Osteoblast (primary cell): ENCODE measurements around the gene CCSER1. TPM values are rescaled to one million over a fixed set of nuclear protein-coding genes. Genes with fewer than 3 reads are reported as not detected.
"Not testable (repeated sequence)": the region's sequence is repeated elsewhere in the genome, so short reads cannot be mapped to it uniquely, and the experiment has no call there.

Source experiments
- DNase-seq: peaks from one replicate; pipeline ENCODE4 v3.0.0; 2011; ENCODE audit warnings: low spot score, mixed read lengths; ENCODE audit not compliant: insufficient read length; ENCODE audit errors: missing footprints
- H2AFZ ChIP-seq: 2 replicates; pipeline ENCODE4 v1.6.0; 2011; ENCODE audit warnings: mild to moderate bottlenecking, low read length
- H3K27ac ChIP-seq: 2 replicates; pipeline ENCODE4 v1.5.1; 2011; ENCODE audit warnings: mild to moderate bottlenecking, low read depth, low read length, moderate library complexity
- H3K27me3 ChIP-seq: 2 replicates; pipeline ENCODE4 v1.6.0; 2012; ENCODE audit warnings: mild to moderate bottlenecking, control low read depth, inconsistent platforms, low read length, moderate library complexity; ENCODE audit not compliant: insufficient read depth
- H3K36me3 ChIP-seq: 2 replicates; pipeline ENCODE4 v1.5.1; 2011; ENCODE audit warnings: mild to moderate bottlenecking, low read length, control low read depth, moderate library complexity; ENCODE audit not compliant: insufficient read depth
- H3K4me1 ChIP-seq: 2 replicates; pipeline ENCODE4 v1.5.1; 2011; ENCODE audit warnings: mild to moderate bottlenecking, low read length, control low read depth, moderate library complexity; ENCODE audit not compliant: insufficient read depth
- H3K4me2 ChIP-seq: 2 replicates; pipeline ENCODE4 v1.6.0; 2011; ENCODE audit warnings: mild to moderate bottlenecking, low read length; ENCODE audit not compliant: insufficient read depth
- H3K4me3 ChIP-seq: fragments of 200-600 bp; sonication (generic); 3 replicates; pipeline ENCODE4 v1.5.1; 2012; ENCODE audit warnings: mild to moderate bottlenecking, low read length, inconsistent platforms; ENCODE audit not compliant: insufficient read depth
- H3K79me2 ChIP-seq: 2 replicates; pipeline ENCODE4 v1.6.0; 2012; ENCODE audit warnings: mild to moderate bottlenecking, low read length, control low read depth, inconsistent platforms; ENCODE audit not compliant: insufficient read depth
- H3K9me3 ChIP-seq: 2 replicates; pipeline ENCODE4 v1.5.1; 2011; ENCODE audit warnings: low read depth, low read length, control low read depth
- H4K20me1 ChIP-seq: 2 replicates; pipeline ENCODE4 v1.6.0; 2012; ENCODE audit warnings: mild to moderate bottlenecking, low read length, control low read depth; ENCODE audit not compliant: insufficient read depth
- CTCF ChIP-seq: IDR thresholded peaks from 2 replicates; pipeline ENCODE4 v1.5.1; 2011; ENCODE audit warnings: mild to moderate bottlenecking, low read depth, low read length, moderate library complexity; ENCODE audit errors: extremely low read depth
- total RNA-seq: library from RNA; depleted of rRNA; stranded (reverse); fragments of >200 nt; gene quantifications from 2 replicates; pipeline ENCODE4 v1.2.3, GENCODE V29; 2012

CCSER1 gene
- total RNA-seq, 1 donor, result under 0.01 TPM

- no peak for TF ChIP-seq CTCF
- Histone ChIP-seq H3K9me3 (no peaks in the 10 kb centered on the region), H3K79me2 (no peaks in the 10 kb centered on the region), H3K4me3 (no peak overlapping the region), H3K27ac (no peak overlapping the region), H3K27me3 (no peaks in the 10 kb centered on the region), H3K4me2 (no peak overlapping the region), H2AFZ (no peak overlapping the region), H3K4me1 (no peaks in the 10 kb centered on the region), H3K36me3 (no peaks in the 10 kb centered on the region), H4K20me1 (no peaks in the 10 kb centered on the region)
- no peak for DNase-seq
These were observed 1241.9 kb downstream of the CCSER1 start for GRCh38 chr4:91369116-91369515.

GRCh38 chr4:91373546-91373945 lies 1246.4 kb downstream of the CCSER1 start:
- no peaks in the 10 kb centered on the region for H3K79me2 ChIP-seq
- no peak overlapping the region for H3K27ac ChIP-seq
- no peak overlapping the region for H2AFZ ChIP-seq
- TF ChIP-seq CTCF, result no peak
- H3K4me1 ChIP-seq, result no peaks in the 10 kb centered on the region
- H3K27me3 ChIP-seq, result no peaks in the 10 kb centered on the region
- H3K4me2 ChIP-seq, result no peak overlapping the region
- H4K20me1 ChIP-seq, result no peaks in the 10 kb centered on the region
- no peaks in the 10 kb centered on the region for H3K9me3 ChIP-seq
- no peak for DNase-seq
- no peaks in the 10 kb centered on the region for H3K36me3 ChIP-seq
- no peak overlapping the region for H3K4me3 ChIP-seq

- not testable (repeated sequence) for H3K4me2 ChIP-seq, H3K79me2 ChIP-seq, H2AFZ ChIP-seq, H3K4me3 ChIP-seq, H3K4me1 ChIP-seq, H3K36me3 ChIP-seq, H3K27ac ChIP-seq, DNase-seq, H3K27me3 ChIP-seq, H4K20me1 ChIP-seq, H3K9me3 ChIP-seq
These were observed 1278.2 kb downstream of the CCSER1 start for GRCh38 chr4:91405431-91405830.

DNA sequence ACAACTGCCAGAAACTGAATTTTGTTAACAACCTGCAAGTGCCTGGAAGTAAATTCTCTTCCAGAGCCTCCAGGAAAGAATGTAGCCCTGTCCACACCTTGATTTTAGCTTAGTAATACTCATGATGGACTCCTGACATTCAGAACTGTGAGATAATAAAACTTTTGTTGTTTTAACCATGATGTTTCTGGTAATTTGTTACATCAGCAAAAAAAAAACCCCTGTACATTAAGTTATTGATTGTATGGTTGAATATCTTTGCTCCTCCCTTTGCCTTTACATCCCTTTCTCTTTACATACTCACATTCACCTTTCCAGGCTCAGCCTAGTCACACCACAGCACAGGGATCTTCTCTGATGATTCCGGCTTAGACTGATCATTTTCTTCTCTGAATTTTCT lies 1294.8 kb downstream of the CCSER1 start:
- Histone ChIP-seq H3K4me2 (no peak overlapping the region), H2AFZ (no peak overlapping the region), H3K9me3 (no peaks in the 10 kb centered on the region), H3K4me1 (no peaks in the 10 kb centered on the region), H3K79me2 (no peaks in the 10 kb centered on the region), H3K36me3 (no peaks in the 10 kb centered on the region), H4K20me1 (no peaks in the 10 kb centered on the region), H3K27me3 (no peaks in the 10 kb centered on the region), H3K27ac (no peak overlapping the region), H3K4me3 (no peak overlapping the region)
- no peak for DNase-seq
- TF ChIP-seq CTCF, result no peak

- H3K27ac ChIP-seq, result no peak overlapping the region
- H3K79me2 ChIP-seq, result no peaks in the 10 kb centered on the region
- no peaks in the 10 kb centered on the region for H3K27me3 ChIP-seq
- no peak for TF ChIP-seq CTCF
- no peak overlapping the region for H2AFZ ChIP-seq
- no peaks in the 10 kb centered on the region for H3K36me3 ChIP-seq
- H3K4me3 ChIP-seq, result no peak overlapping the region
- no peak for DNase-seq
- H3K9me3 ChIP-seq, result no peaks in the 10 kb centered on the region
- H3K4me2 ChIP-seq, result no peak overlapping the region
- no peaks in the 10 kb centered on the region for H3K4me1 ChIP-seq
- H4K20me1 ChIP-seq, result no peaks in the 10 kb centered on the region
These were observed 1299.5 kb downstream of the CCSER1 start for GRCh38 chr4:91426725-91427124.
